DOHH2 (cell line): ENCODE measurements around the gene LONP2.

Experiments
- EZH2phosphoT487 ChIP-seq: fragments of 200-600 bp; sonication (generic); IDR thresholded peaks from 2 replicates; pipeline ENCODE4 v1.6.1; 2017; ENCODE audit warnings: borderline replicate concordance, mild to moderate bottlenecking, antibody characterized with exemption, low read length, moderate library complexity, mixed read lengths
- TF ChIP-seq, protein P1 (sequence below): fragments of 200-600 bp; sonication (generic); IDR thresholded peaks from one replicate; pipeline ENCODE4 v1.5.1; 2014; ENCODE audit warnings: antibody characterized with exemption, mild to moderate bottlenecking, low read depth, low read length; ENCODE audit not compliant: poor library complexity, severe bottlenecking

DNA sequence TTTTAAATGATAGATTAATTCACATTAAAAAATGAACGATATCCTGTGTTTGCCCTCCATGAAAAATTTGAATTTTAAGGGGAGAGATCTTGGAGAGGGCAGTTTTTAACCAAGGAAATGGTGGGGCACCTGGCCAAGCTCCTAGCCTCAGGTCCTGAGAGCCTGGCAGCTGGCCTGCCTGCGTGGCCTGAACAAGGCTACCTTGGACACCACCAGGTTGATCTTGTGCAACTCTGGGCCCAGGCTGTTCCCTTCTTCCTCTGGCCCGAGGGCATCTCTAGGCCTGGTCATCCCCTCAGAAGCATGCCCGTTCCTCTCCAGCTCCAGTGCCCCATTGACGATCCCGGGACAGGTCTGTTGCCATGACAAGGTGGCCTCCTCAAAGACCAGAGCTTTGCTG is 33.4 kb upstream of the LONP2 start:
- TF ChIP-seq, protein P1, sequence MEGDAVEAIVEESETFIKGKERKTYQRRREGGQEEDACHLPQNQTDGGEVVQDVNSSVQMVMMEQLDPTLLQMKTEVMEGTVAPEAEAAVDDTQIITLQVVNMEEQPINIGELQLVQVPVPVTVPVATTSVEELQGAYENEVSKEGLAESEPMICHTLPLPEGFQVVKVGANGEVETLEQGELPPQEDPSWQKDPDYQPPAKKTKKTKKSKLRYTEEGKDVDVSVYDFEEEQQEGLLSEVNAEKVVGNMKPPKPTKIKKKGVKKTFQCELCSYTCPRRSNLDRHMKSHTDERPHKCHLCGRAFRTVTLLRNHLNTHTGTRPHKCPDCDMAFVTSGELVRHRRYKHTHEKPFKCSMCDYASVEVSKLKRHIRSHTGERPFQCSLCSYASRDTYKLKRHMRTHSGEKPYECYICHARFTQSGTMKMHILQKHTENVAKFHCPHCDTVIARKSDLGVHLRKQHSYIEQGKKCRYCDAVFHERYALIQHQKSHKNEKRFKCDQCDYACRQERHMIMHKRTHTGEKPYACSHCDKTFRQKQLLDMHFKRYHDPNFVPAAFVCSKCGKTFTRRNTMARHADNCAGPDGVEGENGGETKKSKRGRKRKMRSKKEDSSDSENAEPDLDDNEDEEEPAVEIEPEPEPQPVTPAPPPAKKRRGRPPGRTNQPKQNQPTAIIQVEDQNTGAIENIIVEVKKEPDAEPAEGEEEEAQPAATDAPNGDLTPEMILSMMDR: no peak
- no peak for TF ChIP-seq EZH2phosphoT487
